Kidney (tissue), 14 donors: Measurements from ENCODE around the gene C2orf49. TPM values are rescaled to one million over a fixed set of nuclear protein-coding genes. Genes with fewer than 3 reads are reported as not detected.

Experiments used
- DNase-seq, 5 donors: peaks; one replicate each; pipeline ENCODE4 v3.0.0-alpha.2; 2013 to 2020
- FAIRE-seq: peaks from 2 replicates; lab custom pipeline; 2012; peaks lifted over from hg19 to GRCh38; lab: Jason Lieb, UNC
- H3K27ac ChIP-seq, 2 donors: one replicate each; pipeline ENCODE4 v1.7.0; 2013; ENCODE audit warnings: low read depth in 2 of 2, low read length in 2 of 2, inconsistent platforms in 1 of 2
- H3K27me3 ChIP-seq: one replicate; pipeline ENCODE4 v1.7.1; 2013; ENCODE audit warnings: low read length, inconsistent platforms; ENCODE audit not compliant: control insufficient read depth, insufficient read depth
- H3K36me3 ChIP-seq, 3 donors: one replicate each; pipeline versions ENCODE4 v1.7.0 to v1.7.1; 2013; ENCODE audit warnings: low read length in 3 of 3, control low read depth in 1 of 3, inconsistent platforms in 1 of 3; ENCODE audit not compliant: insufficient read depth in 3 of 3, control insufficient read depth in 2 of 3
- H3K4me1 ChIP-seq, 3 donors: one replicate each; pipeline versions ENCODE4 v1.7.0 to v1.7.1; 2013; ENCODE audit warnings: low read length in 3 of 3, inconsistent platforms in 1 of 3, low read depth in 1 of 3; ENCODE audit not compliant: control insufficient read depth in 2 of 3, insufficient read depth in 2 of 3
- H3K4me3 ChIP-seq, 3 donors: one replicate each; pipeline versions ENCODE4 v1.7.0 to v1.8.1; 2013; ENCODE audit warnings: low read length in 3 of 3, control low read depth in 1 of 3, inconsistent platforms in 1 of 3
- H3K9ac ChIP-seq, 3 donors: one replicate each; pipeline versions ENCODE4 v1.7.0 to v1.7.1; 2013; ENCODE audit warnings: low read length in 3 of 3, control low read depth in 1 of 3, inconsistent platforms in 1 of 3
- H3K9me3 ChIP-seq, 3 donors: one replicate each; pipeline versions ENCODE4 v1.7.0 to v1.7.1; 2013; ENCODE audit warnings: low read length in 3 of 3, control low read depth in 1 of 3, inconsistent platforms in 1 of 3; ENCODE audit not compliant: control insufficient read depth in 2 of 3, insufficient read depth in 1 of 3
- CTCF ChIP-seq: IDR thresholded peaks from 3 replicates; pipeline ENCODE4 v1.5.1; 2012; ENCODE audit warnings: mild to moderate bottlenecking, moderate library complexity, borderline replicate concordance; ENCODE audit not compliant: insufficient read depth; ENCODE audit errors: extremely low read depth
- intact Hi-C: fragments of 100-400 bp; cut with DNase I; formaldehyde crosslinking; loops from one replicate; pipeline ENCODE4 v1.11.1; 2022
- polyA plus RNA-seq: library from polyadenylated mRNA; stranded (reverse); fragments of 350-450 nt; fragmentation: Illumina TruSeq; extraction: RNeasy Lipid Tissue Mini Kit (QIAGEN cat#74804); gene quantifications from one replicate; pipeline ENCODE4 v1.2.3, GENCODE V29; 2014; ENCODE audit warnings: low read depth, low replicate concordance; ENCODE audit not compliant: insufficient read depth
- total RNA-seq: library from RNA; stranded (reverse); fragmentation: NEBNext Ultra II Directional; extraction: Animal tissue kit (Norgen Biotek cat#: 25700); gene quantifications from one replicate; pipeline ENCODE4 v1.2.1, GENCODE V29; 2021
- donor health status: control.
- donor health status: control.
- donor health status: control.
- donor health status: control.
- donor health status: control.
- donor health status: DM: yes; HTN: yes; CAD: no.
- donor health status: Normal renal cell carcinoma (clear cell type).

The C2orf49 gene
- total and polyA plus RNA-seq, 2 donors from 2014 or later = 6.8 to 15.0 TPM

- H3K27me3 ChIP-seq = no peaks in the 10 kb centered on the region
- H3K36me3 ChIP-seq = peaks cover 0 to 15% (median 11%) of the 10 kb centered on the region in 3 donors
- intact Hi-C loops = no loop called here
- H3K4me3 ChIP-seq = peak overlapping the region; percentile 73 to 98 (median 96)
- peak overlapping the region; percentile 81 to 85 (median 84) for H3K9ac ChIP-seq
- no peaks in the 10 kb centered on the region for H3K9me3 ChIP-seq
- DNase-seq = no peak
- FAIRE-seq = no peak
- peaks cover 5 to 10% (median 9%) of the 10 kb centered on the region in 3 donors for H3K4me1 ChIP-seq
- peak overlapping the region; percentile 97 for H3K27ac ChIP-seq
- TF ChIP-seq CTCF = no peak
These were observed 586 bp upstream of the C2orf49 start for GRCh38 chr2:105336786-105337121.

- Histone ChIP-seq H3K27ac (peak overlapping the region; percentile 66 to 97), H3K4me3 (peak overlapping the region; percentile 73 to 98 (median 96)), H3K9ac (peak overlapping the region; percentile 4 to 94 (median 85)), H3K4me1 (peaks cover 5 to 10% (median 9%) of the 10 kb centered on the region in 3 donors), H3K27me3 (no peaks in the 10 kb centered on the region), H3K36me3 (peaks cover 4 to 20% (median 16%) of the 10 kb centered on the region in 3 donors), H3K9me3 (no peaks in the 10 kb centered on the region)
- no peak for FAIRE-seq
- peak in 2 of 5 donors; percentile 26 to 35 for DNase-seq
- intact Hi-C loops = no loop called here
- TF ChIP-seq CTCF = no peak
These were observed 663 bp downstream of the C2orf49 start for GRCh38 chr2:105338020-105338385.

- intact Hi-C loops = no loop called here
- Histone ChIP-seq H3K4me3 (no peak overlapping the region), H3K36me3 (peaks cover 5 to 25% (median 16%) of the 10 kb centered on the region in 3 donors), H3K9ac (no peak overlapping the region), H3K27ac (no peak overlapping the region), H3K27me3 (no peaks in the 10 kb centered on the region), H3K9me3 (no peaks in the 10 kb centered on the region), H3K4me1 (peaks cover 5 to 10% (median 9%) of the 10 kb centered on the region in 3 donors)
- no peak for TF ChIP-seq CTCF
- no peak for DNase-seq
- no peak for FAIRE-seq
These were observed 2.1 kb downstream of the C2orf49 start for GRCh38 chr2:105339414-105339813.
